ENCODE results near the gene FNTB.

DNA sequence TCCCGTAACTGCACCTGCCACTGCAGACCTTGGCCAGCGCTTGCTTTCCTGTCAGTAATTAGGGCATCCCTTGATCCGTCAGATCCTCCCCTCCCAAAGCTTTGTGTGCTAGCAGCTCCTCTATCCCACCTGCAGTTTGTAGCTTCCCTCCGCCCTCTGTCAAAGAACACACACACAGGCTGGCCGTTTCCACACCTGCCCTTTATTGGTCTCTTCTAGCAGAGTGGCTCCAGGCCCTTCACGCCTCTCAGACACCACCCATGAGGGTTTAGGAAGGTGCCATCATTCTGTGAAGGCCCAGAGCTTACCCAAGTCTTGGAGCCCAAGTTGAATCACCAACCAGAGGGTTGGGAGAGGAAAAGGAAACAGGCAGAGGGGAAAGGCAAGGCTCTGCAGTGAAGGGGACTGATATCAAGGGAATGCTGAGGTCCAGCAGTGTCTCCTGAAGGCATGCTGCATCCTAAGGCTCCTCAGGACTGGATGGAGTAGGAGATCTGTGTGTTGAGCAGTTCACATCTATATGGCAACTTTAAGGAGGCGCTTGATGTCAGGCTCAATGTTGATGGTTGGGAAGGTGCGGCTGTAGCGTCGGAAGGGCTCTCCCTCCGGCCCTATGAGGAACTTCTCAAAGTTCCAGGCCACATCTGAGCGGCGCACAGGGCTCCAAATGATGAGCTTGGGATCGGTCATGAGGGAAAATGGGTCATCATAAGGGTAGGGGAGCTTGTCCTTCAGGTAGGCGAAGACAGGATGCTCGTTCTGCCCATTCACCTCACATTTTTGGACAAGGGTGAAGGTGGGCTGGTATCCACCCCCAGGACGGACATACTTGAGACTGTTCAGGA lies 47.5 kb upstream of the FNTB start:
- TF ChIP-seq, protein P1, sequence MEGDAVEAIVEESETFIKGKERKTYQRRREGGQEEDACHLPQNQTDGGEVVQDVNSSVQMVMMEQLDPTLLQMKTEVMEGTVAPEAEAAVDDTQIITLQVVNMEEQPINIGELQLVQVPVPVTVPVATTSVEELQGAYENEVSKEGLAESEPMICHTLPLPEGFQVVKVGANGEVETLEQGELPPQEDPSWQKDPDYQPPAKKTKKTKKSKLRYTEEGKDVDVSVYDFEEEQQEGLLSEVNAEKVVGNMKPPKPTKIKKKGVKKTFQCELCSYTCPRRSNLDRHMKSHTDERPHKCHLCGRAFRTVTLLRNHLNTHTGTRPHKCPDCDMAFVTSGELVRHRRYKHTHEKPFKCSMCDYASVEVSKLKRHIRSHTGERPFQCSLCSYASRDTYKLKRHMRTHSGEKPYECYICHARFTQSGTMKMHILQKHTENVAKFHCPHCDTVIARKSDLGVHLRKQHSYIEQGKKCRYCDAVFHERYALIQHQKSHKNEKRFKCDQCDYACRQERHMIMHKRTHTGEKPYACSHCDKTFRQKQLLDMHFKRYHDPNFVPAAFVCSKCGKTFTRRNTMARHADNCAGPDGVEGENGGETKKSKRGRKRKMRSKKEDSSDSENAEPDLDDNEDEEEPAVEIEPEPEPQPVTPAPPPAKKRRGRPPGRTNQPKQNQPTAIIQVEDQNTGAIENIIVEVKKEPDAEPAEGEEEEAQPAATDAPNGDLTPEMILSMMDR (IDR thresholded peaks at IDR 0.05; ENCODE audit: low read depth, low read length) = no peak
- TF ChIP-seq EZH2phosphoT487 (IDR thresholded peaks at IDR 0.05; ENCODE audit: low read depth) = no peak
